OCI-LY1 (cell line): ENCODE data around the gene VAPB.

ENCODE experiments used
- H2AFZ ChIP-seq: fragments of 200-600 bp; sonication (generic), shearing (Covaris generic); 2 replicates; pipeline ENCODE4 v1.6.0; 2014; ENCODE audit warnings: antibody characterized with exemption, mild to moderate bottlenecking, low read length
- H3F3A ChIP-seq: fragments of 200-600 bp; sonication (generic), shearing (Covaris generic); 2 replicates; pipeline ENCODE4 v1.6.0; 2014; ENCODE audit warnings: mild to moderate bottlenecking, antibody characterized with exemption, low read length, moderate library complexity; ENCODE audit not compliant: insufficient read depth
- H3K27ac ChIP-seq: fragments of 200-600 bp; sonication (generic); 2 replicates; pipeline ENCODE4 v1.5.1; 2014; ENCODE audit warnings: low read length, mixed run types, mild to moderate bottlenecking, low read depth; ENCODE audit not compliant: poor library complexity, severe bottlenecking
- H3K27me3 ChIP-seq: fragments of 200-600 bp; sonication (generic); 2 replicates; pipeline ENCODE4 v1.6.0; 2014; ENCODE audit warnings: antibody characterized with exemption, mild to moderate bottlenecking, low read length, moderate library complexity; ENCODE audit not compliant: insufficient read depth
- H3K36me3 ChIP-seq: fragments of 200-600 bp; sonication (generic); 2 replicates; pipeline ENCODE4 v1.6.1; 2014; ENCODE audit warnings: mild to moderate bottlenecking, antibody characterized with exemption, low read length, moderate library complexity, mixed read lengths; ENCODE audit not compliant: insufficient read depth
- H3K4me1 ChIP-seq: fragments of 200-600 bp; sonication (generic); 2 replicates; pipeline ENCODE4 v1.5.1; 2014; ENCODE audit warnings: mild to moderate bottlenecking, low read length, moderate library complexity; ENCODE audit not compliant: insufficient read depth, severe bottlenecking
- H3K4me2 ChIP-seq: fragments of 200-600 bp; sonication (generic), shearing (Covaris generic); 2 replicates; pipeline ENCODE4 v1.6.1; 2014; ENCODE audit warnings: low read length
- H3K4me3 ChIP-seq: fragments of 200-600 bp; sonication (generic); 2 replicates; pipeline ENCODE4 v1.5.1; 2014; ENCODE audit warnings: low read length, low read depth, mild to moderate bottlenecking, mixed read lengths; ENCODE audit not compliant: poor library complexity, severe bottlenecking
- H3K79me2 ChIP-seq: fragments of 200-600 bp; shearing (Covaris generic); 2 replicates; pipeline ENCODE4 v1.6.1; 2016; ENCODE audit warnings: mixed run types, low read length, mixed read lengths; ENCODE audit not compliant: insufficient read depth
- H3K9ac ChIP-seq: fragments of 200-600 bp; sonication (generic), shearing (Covaris generic); 2 replicates; pipeline ENCODE4 v1.6.1; 2014; ENCODE audit warnings: mild to moderate bottlenecking, low read length, mixed read lengths
- H3K9me2 ChIP-seq: fragments of 200-600 bp; sonication (generic), shearing (Covaris generic); 2 replicates; pipeline ENCODE4 v1.6.1; 2014; ENCODE audit warnings: low read depth, mild to moderate bottlenecking, low read length, mixed read lengths
- H3K9me3 ChIP-seq: fragments of 200-600 bp; shearing (Covaris generic); 2 replicates; pipeline ENCODE4 v1.6.1; 2014; ENCODE audit warnings: low read length, mixed read lengths
- H4K20me1 ChIP-seq: fragments of 200-600 bp; sonication (generic), shearing (Covaris generic); 2 replicates; pipeline ENCODE4 v1.6.0; 2016; ENCODE audit warnings: mild to moderate bottlenecking, low read length; ENCODE audit not compliant: insufficient read depth
- EZH2 ChIP-seq: fragments of 200-600 bp; sonication (generic), shearing (Covaris generic); IDR thresholded peaks from 2 replicates; pipeline ENCODE4 v1.8.0; 2017; ENCODE audit warnings: borderline replicate concordance, mixed run types, mild to moderate bottlenecking, antibody characterized with exemption, low read length, moderate library complexity, mixed read lengths
- TF ChIP-seq, protein P1 (sequence below): fragments of 200-600 bp; sonication (generic), shearing (Covaris generic); IDR thresholded peaks from 2 replicates; pipeline ENCODE4 v1.5.1; 2017; ENCODE audit warnings: mild to moderate bottlenecking, antibody characterized with exemption, low read length, moderate library complexity, mixed read lengths

VAPB gene

DNA sequence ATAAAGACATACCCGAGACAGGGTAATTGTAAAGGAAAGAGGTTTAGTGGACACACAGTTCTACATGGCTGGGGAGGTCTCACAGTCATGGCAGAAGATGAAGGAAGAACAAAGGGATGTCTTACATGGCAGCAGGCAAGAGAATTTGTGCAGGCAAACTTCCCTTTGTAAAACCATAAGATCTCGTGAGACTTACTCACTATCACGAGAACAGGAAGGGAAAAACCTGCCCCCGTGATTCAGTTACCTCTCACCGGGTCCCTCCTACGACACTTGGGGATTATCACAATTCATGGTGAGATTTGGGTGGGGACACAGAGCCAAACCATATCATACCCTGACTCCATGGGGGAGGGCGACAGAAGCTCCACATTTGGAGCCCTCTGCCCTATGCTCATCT is 7.4 kb upstream of the VAPB start:
- Histone ChIP-seq H3K9ac (no peak overlapping the region), H3K79me2 (no peaks in the 10 kb centered on the region), H4K20me1 (no peaks in the 10 kb centered on the region), H3F3A (no peaks in the 10 kb centered on the region), H3K27me3 (peaks cover 4% of the 10 kb centered on the region; the same call in 1 of the 2 replicates), H2AFZ (no peak overlapping the region), H3K27ac (no peak overlapping the region), H3K4me1 (no peaks in the 10 kb centered on the region), H3K9me3 (peaks cover 10% of the 10 kb centered on the region; the same call in 1 of the 2 replicates), H3K9me2 (no peaks in the 10 kb centered on the region), H3K4me2 (no peak overlapping the region), H3K36me3 (no peaks in the 10 kb centered on the region; the same call in 1 of the 2 replicates), H3K4me3 (no peak overlapping the region)
- no peak for TF ChIP-seq EZH2
- TF ChIP-seq, protein P1, sequence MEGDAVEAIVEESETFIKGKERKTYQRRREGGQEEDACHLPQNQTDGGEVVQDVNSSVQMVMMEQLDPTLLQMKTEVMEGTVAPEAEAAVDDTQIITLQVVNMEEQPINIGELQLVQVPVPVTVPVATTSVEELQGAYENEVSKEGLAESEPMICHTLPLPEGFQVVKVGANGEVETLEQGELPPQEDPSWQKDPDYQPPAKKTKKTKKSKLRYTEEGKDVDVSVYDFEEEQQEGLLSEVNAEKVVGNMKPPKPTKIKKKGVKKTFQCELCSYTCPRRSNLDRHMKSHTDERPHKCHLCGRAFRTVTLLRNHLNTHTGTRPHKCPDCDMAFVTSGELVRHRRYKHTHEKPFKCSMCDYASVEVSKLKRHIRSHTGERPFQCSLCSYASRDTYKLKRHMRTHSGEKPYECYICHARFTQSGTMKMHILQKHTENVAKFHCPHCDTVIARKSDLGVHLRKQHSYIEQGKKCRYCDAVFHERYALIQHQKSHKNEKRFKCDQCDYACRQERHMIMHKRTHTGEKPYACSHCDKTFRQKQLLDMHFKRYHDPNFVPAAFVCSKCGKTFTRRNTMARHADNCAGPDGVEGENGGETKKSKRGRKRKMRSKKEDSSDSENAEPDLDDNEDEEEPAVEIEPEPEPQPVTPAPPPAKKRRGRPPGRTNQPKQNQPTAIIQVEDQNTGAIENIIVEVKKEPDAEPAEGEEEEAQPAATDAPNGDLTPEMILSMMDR, result no peak

DNA sequence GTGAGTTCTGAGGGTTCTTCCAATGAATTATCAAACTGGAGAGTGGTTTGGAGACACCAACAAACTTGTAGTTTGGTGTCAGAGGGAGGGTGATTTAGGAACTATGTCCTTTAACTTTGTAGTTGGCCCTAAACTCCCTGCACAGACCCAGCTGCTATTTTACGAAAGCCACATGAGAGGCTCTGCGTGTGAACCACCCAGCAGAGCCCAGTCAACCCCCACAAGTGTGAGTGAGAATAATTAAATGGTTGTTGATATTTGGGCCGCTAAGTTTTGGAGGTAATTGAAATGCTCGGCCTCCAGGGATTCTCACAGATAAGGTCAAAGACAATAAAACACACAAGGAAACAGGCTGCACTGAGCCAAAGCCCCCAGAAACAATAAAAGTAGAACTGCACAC is 6.9 kb upstream of the VAPB start:
- Histone ChIP-seq H3K79me2 (no peaks in the 10 kb centered on the region), H4K20me1 (no peaks in the 10 kb centered on the region), H3K9ac (no peak overlapping the region), H3K4me3 (no peak overlapping the region), H2AFZ (no peak overlapping the region), H3K4me1 (no peaks in the 10 kb centered on the region), H3K27ac (no peak overlapping the region), H3F3A (no peaks in the 10 kb centered on the region), H3K9me3 (peaks cover 10% of the 10 kb centered on the region; the same call in 1 of the 2 replicates), H3K9me2 (no peaks in the 10 kb centered on the region), H3K36me3 (no peaks in the 10 kb centered on the region; the same call in 1 of the 2 replicates), H3K27me3 (peaks cover 4% of the 10 kb centered on the region; the same call in 1 of the 2 replicates), H3K4me2 (no peak overlapping the region)
- no peak for TF ChIP-seq EZH2
- TF ChIP-seq, protein P1, result no peak

DNA sequence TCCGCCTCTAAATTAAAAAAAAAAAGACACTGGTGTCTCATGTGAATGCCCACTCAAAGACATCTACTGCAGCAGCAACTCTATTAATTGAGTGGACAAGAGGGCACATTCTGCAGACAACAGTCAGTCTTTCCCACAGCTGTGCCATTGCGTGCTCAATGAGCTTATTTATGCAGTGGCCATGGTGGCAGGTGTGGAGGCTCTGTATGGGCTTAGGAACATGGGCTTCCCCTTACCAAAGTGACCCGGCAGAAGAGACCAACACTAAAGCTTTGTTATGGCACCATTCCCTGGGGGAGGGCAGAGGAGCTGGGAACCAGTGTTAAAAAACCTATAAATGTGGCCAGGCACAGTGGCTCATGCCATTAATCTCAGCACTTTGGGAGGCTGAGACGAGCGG is 4.2 kb upstream of the VAPB start:
- H3K4me1 ChIP-seq, result peaks cover 4% of the 10 kb centered on the region
- no peaks in the 10 kb centered on the region for H3F3A ChIP-seq
- H3K4me2 ChIP-seq, result no peak overlapping the region
- no peak overlapping the region for H3K27ac ChIP-seq
- H3K9me3 ChIP-seq, result peaks cover 10% of the 10 kb centered on the region; the same call in 1 of the 2 replicates
- no peak for TF ChIP-seq EZH2
- TF ChIP-seq, protein P1, result no peak
- no peak overlapping the region for H3K9ac ChIP-seq
- H3K27me3 ChIP-seq, result peaks cover 4% of the 10 kb centered on the region; the same call in 1 of the 2 replicates
- H4K20me1 ChIP-seq, result no peaks in the 10 kb centered on the region
- H2AFZ ChIP-seq, result no peak overlapping the region
- no peaks in the 10 kb centered on the region for H3K9me2 ChIP-seq
- H3K36me3 ChIP-seq, result no peaks in the 10 kb centered on the region; the same call in 1 of the 2 replicates
- H3K4me3 ChIP-seq, result no peak overlapping the region
- peaks cover 6% of the 10 kb centered on the region for H3K79me2 ChIP-seq
